Hair follicular keratinocyte (primary cell): Measurements from ENCODE around the gene FOLR1. TPM values are rescaled to one million over a fixed set of nuclear protein-coding genes. Genes with fewer than 3 reads are reported as not detected.

Experiments
- total RNA-seq: library from RNA; depleted of rRNA; stranded (reverse); fragments of >200 nt; gene quantifications from 2 replicates; pipeline ENCODE4 v1.2.3, GENCODE V29; 2015

FOLR1 gene
- not detected in 2 replicates for total RNA-seq

GRCh38 chr11:72191961-72192381 is at the start of gene FOLR1:
Gene FOLR1, plus strand, starts transcription at chr11:72192140. Its CDS starts 34 bp downstream, at chr11:72192174.

DNA sequence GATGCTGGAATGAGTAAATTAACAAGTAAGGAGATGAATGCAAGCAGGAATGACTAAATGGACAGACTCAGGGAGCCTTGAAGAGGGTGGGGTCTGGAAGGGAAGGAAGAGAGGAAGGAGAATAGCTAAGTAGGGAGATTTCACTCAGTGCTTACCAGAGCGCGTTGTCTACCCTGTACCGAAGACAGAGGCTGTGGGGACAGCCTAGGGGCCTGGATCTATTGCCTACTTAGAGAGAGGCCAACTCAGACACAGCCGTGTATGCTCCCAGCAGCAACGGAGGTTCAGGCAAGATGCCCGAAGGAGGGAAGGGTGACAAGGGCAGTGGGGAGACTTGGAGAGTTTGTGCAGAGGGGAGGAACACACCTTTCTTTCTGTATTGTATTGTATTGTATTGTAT is 24.7 kb downstream of the FOLR1 start, which contains the start of gene FOLR2:
TSS of gene FOLR2 (plus strand) at position 157 of the 400 bp plus-strand sequence. CDS start 1,791 bp downstream, outside the sequence.

GRCh38 chr11:72224564-72225410 is 32.8 kb downstream of the FOLR1 start, which contains the start of gene INPPL1:
Gene INPPL1, plus strand, starts transcription at chr11:72224767. Its CDS starts 218 bp downstream, at chr11:72224985.

DNA sequence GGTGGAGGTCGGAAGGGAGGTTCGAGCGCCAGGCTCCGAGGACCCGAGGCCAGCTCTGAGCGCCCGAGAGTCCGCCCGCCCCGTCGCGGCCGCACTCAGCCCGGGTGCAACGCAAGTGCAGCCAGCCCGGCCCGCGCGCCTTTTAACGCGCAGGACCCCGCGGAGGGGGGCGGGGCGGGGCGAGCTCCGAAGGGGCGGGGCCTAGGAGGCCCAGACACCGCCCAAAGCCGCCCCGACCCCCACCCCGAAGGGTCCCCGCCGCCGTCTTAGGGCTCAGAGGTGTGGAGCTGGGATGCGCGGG is 52.1 kb downstream of the FOLR1 start, which contains the start of gene PHOX2A:
TSS of gene PHOX2A (minus strand) at position 117 of the 301 bp plus-strand sequence. CDS start 172 bp downstream, outside the sequence.

Other genes starting within 250 kb of the FOLR1 start
- gene IL18BP, start 193.2 kb upstream of the FOLR1 start, total RNA-seq: 0.95 and 1.2 TPM in 2 replicates
- gene NUMA1, start 111.6 kb upstream of the FOLR1 start, total RNA-seq: 105 and 106 TPM in 2 replicates
- 5.2 and 8.0 TPM in 2 replicates for gene LRRC51, start 111.3 kb upstream of the FOLR1 start, total RNA-seq
- gene LAMTOR1, start 88.8 kb upstream of the FOLR1 start, total RNA-seq: 164 and 204 TPM in 2 replicates
- gene TOMT, start 86.2 kb upstream of the FOLR1 start, total RNA-seq: not detected in 2 replicates
- 43.7 and 71.2 TPM in 2 replicates for gene ANAPC15, start 79.4 kb upstream of the FOLR1 start, total RNA-seq
- 11.0 and 19.8 TPM in 2 replicates for gene FOLR3, start 56.4 kb upstream of the FOLR1 start, total RNA-seq
- not detected in 2 replicates for gene FOLR2, start 24.7 kb downstream of the FOLR1 start, total RNA-seq
- 31.4 and 33.3 TPM in 2 replicates for gene INPPL1, start 32.6 kb downstream of the FOLR1 start, total RNA-seq
- gene PHOX2A, start 52.0 kb downstream of the FOLR1 start, total RNA-seq: not detected in 2 replicates
- gene CLPB, start 242.4 kb downstream of the FOLR1 start, total RNA-seq: 30.1 and 50.8 TPM in 2 replicates